Breast epithelium (tissue), 4 donors: ENCODE measurements around the gene ENOX1. TPM values are rescaled to one million over a fixed set of nuclear protein-coding genes. Genes with fewer than 3 reads are reported as not detected.

Experiments
- DNase-seq, 2 donors: peaks; one replicate each; pipeline ENCODE4 v3.0.0-alpha.2; 2019; ENCODE audit warnings: low spot score in 2 of 2
- H3K27ac ChIP-seq, 2 donors: fragments of 200-600 bp; sonication (generic) in 1 of 2; one replicate each; pipeline ENCODE4 v1.5.1; 2016 to 2019; ENCODE audit warnings: mild to moderate bottlenecking in 1 of 2
- H3K27me3 ChIP-seq, 2 donors: fragments of 200-600 bp; sonication (generic) in 1 of 2; one replicate each; pipeline versions ENCODE4 v1.5.1 to v1.6.0; 2017 to 2019; ENCODE audit warnings: control low read depth in 1 of 2, mild to moderate bottlenecking in 1 of 2
- H3K36me3 ChIP-seq: fragments of 200-600 bp; one replicate; pipeline ENCODE4 v1.5.1; 2019
- H3K4me1 ChIP-seq, 2 donors: fragments of 200-600 bp; sonication (generic); one replicate each; pipeline ENCODE4 v1.5.1; 2016 to 2019; ENCODE audit warnings: control low read depth in 1 of 2
- H3K4me3 ChIP-seq, 3 donors: fragments of 200-600 bp; sonication (generic); 1 replicate in 2 of 3; 2 replicates in 1 of 3; pipeline ENCODE4 v1.5.1; 2016 to 2019; ENCODE audit warnings: mild to moderate bottlenecking in 3 of 3, moderate library complexity in 2 of 3
- H3K9me3 ChIP-seq, 2 donors: fragments of 200-600 bp; sonication (generic) in 1 of 2; one replicate each; pipeline ENCODE4 v1.5.1; 2016 to 2019; ENCODE audit warnings: control low read depth in 1 of 2
- CTCF ChIP-seq, 3 donors: fragments of 450-650 bp; IDR thresholded peaks; one replicate each; pipeline ENCODE4 v1.5.1; 2016 to 2017; ENCODE audit warnings: antibody characterized with exemption in 3 of 3, mild to moderate bottlenecking in 3 of 3, moderate library complexity in 3 of 3
- POLR2A ChIP-seq: fragments of 450-650 bp; IDR thresholded peaks from one replicate; pipeline ENCODE4 v1.6.1; 2016; ENCODE audit warnings: antibody characterized with exemption, mild to moderate bottlenecking, moderate library complexity
- POLR2AphosphoS5 ChIP-seq, 3 donors: sonication (generic); formaldehyde crosslinking; IDR thresholded peaks; one replicate each; pipeline ENCODE4 v1.6.1; 2017; ENCODE audit warnings: antibody characterized with exemption in 3 of 3
- intact Hi-C: fragments of 100-400 bp; cut with DNase I; formaldehyde crosslinking; loops from one replicate; pipeline ENCODE4 v1.15.1; 2023; ENCODE audit warnings: low total_unique reads
- total RNA-seq, 3 donors: library from RNA; depleted of rRNA; stranded (reverse); fragments of >200 nt; gene quantifications; one replicate each; pipeline ENCODE4 v1.1.0, GENCODE V29; 2016

The ENOX1 gene
- total RNA-seq, 3 donors from 2014 or later: 1.9 to 2.3 (median 2.0) TPM

GRCh38 chr13:43167731-43168130 is 619.0 kb downstream of the ENOX1 start:
- intact Hi-C loops: no loop called here
- no peaks in the 10 kb centered on the region for H3K4me1 ChIP-seq
- H3K27me3 ChIP-seq: no peaks in the 10 kb centered on the region
- no peak for DNase-seq
- TF ChIP-seq POLR2A (no peak), POLR2AphosphoS5 (IDR thresholded peaks at IDR 0.05) (no peak), CTCF (IDR thresholded peaks at IDR 0.05) (no peak)
- peaks cover 12 to 14% of the 10 kb centered on the region in 2 donors for H3K9me3 ChIP-seq
- no peaks in the 10 kb centered on the region for H3K36me3 ChIP-seq
- H3K4me3 ChIP-seq: no peak overlapping the region
- H3K27ac ChIP-seq: no peak overlapping the region

GRCh38 chr13:43166644-43167457 is 619.9 kb downstream of the ENOX1 start:
- intact Hi-C loops: no loop called here
- Histone ChIP-seq H3K4me3 (no peak overlapping the region), H3K36me3 (no peaks in the 10 kb centered on the region), H3K4me1 (no peaks in the 10 kb centered on the region), H3K27me3 (no peaks in the 10 kb centered on the region), H3K9me3 (peaks cover 12 to 14% of the 10 kb centered on the region in 2 donors), H3K27ac (no peak overlapping the region)
- TF ChIP-seq POLR2AphosphoS5 (IDR thresholded peaks at IDR 0.05) (no peak), CTCF (IDR thresholded peaks at IDR 0.05) (no peak), POLR2A (no peak)
- DNase-seq: no peak

Other genes starting within 250 kb of the ENOX1 start
- gene CCDC122, start 92.8 kb upstream of the ENOX1 start, total RNA-seq: 10 to 100 TPM in 2 of 3 donors, 1 to 10 TPM in 1; 5.9 to 50.9 (median 13.9) TPM
- 10 to 100 TPM in 2 of 3 donors, 1 to 10 TPM in 1; 8.2 to 11.1 (median 10.4) TPM for gene LACC1, start 92.9 kb upstream of the ENOX1 start, total RNA-seq